PC-9 (cell line): ENCODE measurements around the gene CD3G. TPM values are rescaled to one million over a fixed set of nuclear protein-coding genes. Genes with fewer than 3 reads are reported as not detected.

ENCODE experiments used
- BruUV-seq: library from RNA; stranded (reverse); fragments of 400-500 nt; replicated peaks from 2 replicates; lab custom pipeline; 2021; lab: Mats Ljungman, UMichigan
- CTCF ChIA-PET: fragments of 300-600 bp; sonication (Branson Sonifier 250); formaldehyde crosslinking; loops from one replicate; lab custom pipeline; 2022; ENCODE audit warnings: antibody characterized with exemption; lab: Charles Lee
- POLR2A ChIA-PET: fragments of 300-600 bp; sonication (Branson Sonifier 250); formaldehyde crosslinking; loops from one replicate; lab custom pipeline; 2022; ENCODE audit warnings: antibody characterized with exemption; ENCODE audit not compliant: unreplicated experiment; lab: Charles Lee
- DNase-seq, 2 experiments: peaks; one replicate each; pipeline versions ENCODE4 v3.0.0 to v3.0.0-alpha.2; 2015 to 2022; ENCODE audit warnings: mixed read lengths in 1 of 2
- H2AFZ ChIP-seq: fragments of 200-600 bp; sonication (generic); 2 replicates; pipeline ENCODE4 v1.8.1; 2017; ENCODE audit warnings: antibody characterized with exemption
- H3F3A ChIP-seq: fragments of 200-600 bp; sonication (generic); 2 replicates; pipeline ENCODE4 v1.8.1; 2017; ENCODE audit warnings: antibody characterized with exemption, mild to moderate bottlenecking, low read depth; ENCODE audit not compliant: insufficient read depth
- H3K27ac ChIP-seq: fragments of 200-600 bp; sonication (generic); 2 replicates; pipeline ENCODE4 v1.6.1; 2016; ENCODE audit warnings: mixed run types
- H3K27me3 ChIP-seq: fragments of 200-600 bp; sonication (generic); 2 replicates; pipeline ENCODE4 v1.6.1; 2016; ENCODE audit warnings: low read depth, mixed run types; ENCODE audit not compliant: insufficient read depth
- H3K36me3 ChIP-seq: fragments of 200-600 bp; sonication (generic); 2 replicates; pipeline ENCODE4 v1.6.1; 2016; ENCODE audit warnings: low read depth, mixed run types
- H3K4me1 ChIP-seq: fragments of 200-600 bp; sonication (generic); replicated peaks from 2 replicates; pipeline ENCODE4 v1.6.1; 2016; ENCODE audit warnings: mixed run types; ENCODE audit not compliant: insufficient read depth
- H3K4me2 ChIP-seq: fragments of 200-600 bp; sonication (generic); 2 replicates; pipeline ENCODE4 v1.6.1; 2017; ENCODE audit warnings: mixed run types
- H3K4me3 ChIP-seq: fragments of 200-600 bp; sonication (generic); 2 replicates; pipeline ENCODE4 v1.6.1; 2016; ENCODE audit warnings: mixed run types
- H3K79me2 ChIP-seq: fragments of 200-600 bp; sonication (generic); 2 replicates; pipeline ENCODE4 v1.6.1; 2017; ENCODE audit warnings: low read depth, mixed run types
- H3K9me2 ChIP-seq: fragments of 200-600 bp; sonication (generic); 2 replicates; pipeline ENCODE4 v1.8.1; 2017; ENCODE audit warnings: mild to moderate bottlenecking; ENCODE audit not compliant: insufficient read depth
- H3K9me3 ChIP-seq: fragments of 200-600 bp; sonication (generic); 2 replicates; pipeline ENCODE4 v1.8.1; 2016; ENCODE audit warnings: low read depth; ENCODE audit not compliant: insufficient read depth
- H4K20me1 ChIP-seq: fragments of 200-600 bp; sonication (generic); 2 replicates; pipeline ENCODE4 v1.8.1; 2017; ENCODE audit not compliant: insufficient read depth
- EZH2 ChIP-seq: fragments of 200-600 bp; sonication (generic); IDR thresholded peaks from 2 replicates; pipeline ENCODE4 v1.8.0; 2017; ENCODE audit warnings: antibody characterized with exemption, low read depth
- intact Hi-C: fragments of 100-400 bp; cut with micrococcal nuclease; formaldehyde crosslinking; loops from one replicate; pipeline ENCODE4 v1.10.0; 2022; ENCODE audit not compliant: unreplicated experiment
- total RNA-seq: library from RNA; stranded (reverse); gene quantifications from 2 replicates; pipeline ENCODE4 v1.2.3, GENCODE V29; 2021
- TF ChIP-seq, protein P1 (sequence below): fragments of 200-600 bp; sonication (generic); conservative IDR thresholded peaks from 2 replicates; pipeline ENCODE4 v1.6.1; 2017; ENCODE audit warnings: mixed run types, antibody characterized with exemption, mild to moderate bottlenecking, moderate library complexity

The CD3G gene
- total RNA-seq, 1 experiment from 2014 or later: not detected

GRCh38 chr11:118321386-118322082 is 22.6 kb upstream of the CD3G start:
- Histone ChIP-seq H3K9me3 (no peaks in the 10 kb centered on the region), H3K4me1 (peaks cover 66% of the 10 kb centered on the region), H3F3A (peaks cover 35% of the 10 kb centered on the region), H2AFZ (peak overlapping the region; percentile 2; the same call in 1 of the 2 replicates), H3K36me3 (no peaks in the 10 kb centered on the region), H3K4me3 (peak overlapping the region; percentile 27; the same call in 1 of the 2 replicates), H3K9me2 (no peaks in the 10 kb centered on the region), H3K79me2 (no peaks in the 10 kb centered on the region), H3K27me3 (no peaks in the 10 kb centered on the region), H4K20me1 (no peaks in the 10 kb centered on the region), H3K27ac (peak overlapping the region; percentile 78), H3K4me2 (peak overlapping the region; percentile 69)
- intact Hi-C loops: no loop called here
- TF ChIP-seq EZH2: no peak
- TF ChIP-seq, protein P1, sequence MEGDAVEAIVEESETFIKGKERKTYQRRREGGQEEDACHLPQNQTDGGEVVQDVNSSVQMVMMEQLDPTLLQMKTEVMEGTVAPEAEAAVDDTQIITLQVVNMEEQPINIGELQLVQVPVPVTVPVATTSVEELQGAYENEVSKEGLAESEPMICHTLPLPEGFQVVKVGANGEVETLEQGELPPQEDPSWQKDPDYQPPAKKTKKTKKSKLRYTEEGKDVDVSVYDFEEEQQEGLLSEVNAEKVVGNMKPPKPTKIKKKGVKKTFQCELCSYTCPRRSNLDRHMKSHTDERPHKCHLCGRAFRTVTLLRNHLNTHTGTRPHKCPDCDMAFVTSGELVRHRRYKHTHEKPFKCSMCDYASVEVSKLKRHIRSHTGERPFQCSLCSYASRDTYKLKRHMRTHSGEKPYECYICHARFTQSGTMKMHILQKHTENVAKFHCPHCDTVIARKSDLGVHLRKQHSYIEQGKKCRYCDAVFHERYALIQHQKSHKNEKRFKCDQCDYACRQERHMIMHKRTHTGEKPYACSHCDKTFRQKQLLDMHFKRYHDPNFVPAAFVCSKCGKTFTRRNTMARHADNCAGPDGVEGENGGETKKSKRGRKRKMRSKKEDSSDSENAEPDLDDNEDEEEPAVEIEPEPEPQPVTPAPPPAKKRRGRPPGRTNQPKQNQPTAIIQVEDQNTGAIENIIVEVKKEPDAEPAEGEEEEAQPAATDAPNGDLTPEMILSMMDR: no peak
- BruUV-seq: no TSS peak
- POLR2A ChIA-PET: no interaction called here
- DNase-seq: peak; percentile 59 to 100
- CTCF ChIA-PET: interaction anchor here (0.5 to 0.7 kb wide), 2 partner anchors 26 to 71 kb away, joined by 4 to 5 read pairs; no protein-coding TSS in a partner anchor

DNA sequence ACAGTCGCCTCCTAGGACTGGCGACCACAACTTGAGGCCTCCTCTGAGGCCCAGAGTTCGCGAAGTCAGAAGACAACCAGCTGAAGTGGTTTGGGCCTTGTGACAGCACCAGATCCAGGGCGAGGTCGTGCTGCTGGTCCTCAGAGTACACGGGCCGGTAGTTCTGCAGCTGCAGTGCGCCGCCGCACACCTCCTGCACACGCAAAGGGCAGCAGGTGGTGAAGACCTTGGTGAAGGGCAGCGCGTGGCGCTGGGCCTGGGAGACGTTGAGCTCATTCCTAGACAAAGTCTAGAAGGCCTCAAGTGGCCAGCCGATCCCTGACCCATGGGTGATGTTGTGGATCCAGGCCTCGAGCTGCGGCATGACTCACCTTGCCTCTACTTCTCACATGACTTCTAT is 21.4 kb upstream of the CD3G start:
- Histone ChIP-seq H3K36me3 (no peaks in the 10 kb centered on the region), H2AFZ (no peak overlapping the region), H3K79me2 (no peaks in the 10 kb centered on the region), H3K9me2 (no peaks in the 10 kb centered on the region), H3K4me1 (peaks cover 54% of the 10 kb centered on the region), H3K27me3 (no peaks in the 10 kb centered on the region), H3F3A (peaks cover 25% of the 10 kb centered on the region), H3K9me3 (no peaks in the 10 kb centered on the region), H4K20me1 (no peaks in the 10 kb centered on the region), H3K4me2 (peak overlapping the region; percentile 69; the same call in 1 of the 2 replicates), H3K4me3 (no peak overlapping the region), H3K27ac (no peak overlapping the region)
- POLR2A ChIA-PET: no interaction called here
- TF ChIP-seq, protein P1: no peak
- no peak for TF ChIP-seq EZH2
- no peak for DNase-seq
- no TSS peak for BruUV-seq
- CTCF ChIA-PET: no interaction called here
- intact Hi-C loops: no loop called here

DNA sequence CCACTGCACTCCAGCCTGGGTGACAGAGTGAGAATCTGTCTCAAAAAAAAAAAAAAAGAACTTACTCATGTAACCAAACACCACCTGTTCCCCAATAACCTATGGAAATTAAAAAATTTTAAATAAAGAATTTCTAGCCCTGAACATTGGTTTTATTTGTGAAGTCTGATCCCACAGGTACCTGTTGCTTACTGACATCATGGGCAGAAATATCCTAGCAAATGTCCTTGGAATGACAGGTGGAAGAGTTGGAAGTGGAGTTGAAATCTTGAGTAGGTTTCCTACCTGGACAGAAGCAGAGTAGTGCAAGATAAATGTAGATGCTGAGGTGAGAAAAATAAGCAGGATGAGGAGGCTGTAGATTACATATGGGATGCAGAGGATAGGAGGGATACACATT is 18.9 kb upstream of the CD3G start:
- H3K36me3 ChIP-seq: no peaks in the 10 kb centered on the region
- H2AFZ ChIP-seq: no peak overlapping the region
- no peaks in the 10 kb centered on the region for H3K27me3 ChIP-seq
- no TSS peak for BruUV-seq
- H3K79me2 ChIP-seq: no peaks in the 10 kb centered on the region
- H3F3A ChIP-seq: peaks cover 14% of the 10 kb centered on the region
- no peaks in the 10 kb centered on the region for H3K9me2 ChIP-seq
- no peaks in the 10 kb centered on the region for H4K20me1 ChIP-seq
- ChIA-PET POLR2A (no interaction called here), CTCF (no interaction called here)
- H3K4me2 ChIP-seq: no peak overlapping the region
- intact Hi-C loops: no loop called here
- H3K4me3 ChIP-seq: no peak overlapping the region
- TF ChIP-seq, protein P1: no peak
- no peak for TF ChIP-seq EZH2
- H3K9me3 ChIP-seq: no peaks in the 10 kb centered on the region
- H3K27ac ChIP-seq: no peak overlapping the region
- peaks cover 28% of the 10 kb centered on the region for H3K4me1 ChIP-seq
- DNase-seq: peak in 1 of 2 experiments; percentile 18
